ENCODE data around the gene DHCR24.

DNA sequence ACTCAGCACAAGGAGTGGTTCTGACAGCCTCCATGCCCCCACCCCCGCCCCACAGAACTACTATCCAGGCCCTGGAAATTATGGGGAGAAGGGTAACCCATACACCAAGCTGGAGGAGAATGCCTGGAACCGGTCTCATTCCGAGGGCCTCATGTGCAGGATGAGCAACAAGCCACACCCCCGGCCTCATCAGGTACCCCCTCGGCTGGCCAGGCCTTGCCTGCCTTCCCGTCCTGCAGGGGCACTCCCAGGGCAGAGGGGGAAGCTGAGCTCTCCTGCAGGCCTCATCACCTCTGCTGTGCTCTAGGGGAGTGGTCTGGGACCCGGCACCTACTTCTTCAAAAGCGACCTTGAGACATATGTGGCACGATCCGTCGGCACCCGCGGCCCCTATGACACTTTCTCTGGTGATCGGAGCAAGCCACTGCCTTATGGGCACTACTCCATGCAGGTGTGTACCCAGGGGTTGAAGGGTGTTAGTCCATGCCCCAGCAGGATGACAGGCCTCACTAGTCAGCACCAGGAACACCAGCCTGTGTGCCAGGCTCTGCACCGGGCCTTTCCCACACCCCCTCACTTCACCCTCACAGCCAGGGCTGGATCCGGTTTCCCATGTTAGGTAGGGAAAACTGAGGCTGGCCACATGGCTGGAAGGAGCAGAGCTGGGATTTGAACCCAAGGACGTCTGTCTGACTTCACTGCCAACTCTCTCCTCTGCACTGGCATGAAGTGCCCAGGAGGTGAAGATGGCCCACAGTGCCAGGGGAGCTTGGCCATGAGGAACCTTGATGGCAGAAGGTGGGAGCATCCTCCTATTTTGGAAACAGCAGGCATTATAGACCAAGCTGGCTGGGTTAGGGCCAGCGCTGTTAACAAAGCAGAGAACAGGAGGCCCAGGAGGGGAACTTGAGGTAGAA is 75.0 kb downstream of the DHCR24 start:
- TF ChIP-seq POLR2A (IDR thresholded peaks at IDR 0.05; ENCODE audit: low read length) (no peak), GATA1 (IDR thresholded peaks at IDR 0.05; ENCODE audit: low read depth, low read length) (no peak)

Measured in erythroblast (primary cell).